PC-9 (cell line): ENCODE measurements around the gene CTNNBL1. TPM values are rescaled to one million over a fixed set of nuclear protein-coding genes. Genes with fewer than 3 reads are reported as not detected.

Experiments used
- BruUV-seq: library from RNA; stranded (reverse); fragments of 400-500 nt; replicated peaks from 2 replicates; lab custom pipeline; 2021; lab: Mats Ljungman, UMichigan
- CTCF ChIA-PET: fragments of 300-600 bp; sonication (Branson Sonifier 250); formaldehyde crosslinking; loops from one replicate; lab custom pipeline; 2022; ENCODE audit warnings: antibody characterized with exemption; lab: Charles Lee
- POLR2A ChIA-PET: fragments of 300-600 bp; sonication (Branson Sonifier 250); formaldehyde crosslinking; loops from one replicate; lab custom pipeline; 2022; ENCODE audit warnings: antibody characterized with exemption; ENCODE audit not compliant: unreplicated experiment; lab: Charles Lee
- DNase-seq, 2 experiments: peaks; one replicate each; pipeline versions ENCODE4 v3.0.0 to v3.0.0-alpha.2; 2015 to 2022; ENCODE audit warnings: mixed read lengths in 1 of 2
- H2AFZ ChIP-seq: fragments of 200-600 bp; sonication (generic); 2 replicates; pipeline ENCODE4 v1.8.1; 2017; ENCODE audit warnings: antibody characterized with exemption
- H3F3A ChIP-seq: fragments of 200-600 bp; sonication (generic); 2 replicates; pipeline ENCODE4 v1.8.1; 2017; ENCODE audit warnings: antibody characterized with exemption, mild to moderate bottlenecking, low read depth; ENCODE audit not compliant: insufficient read depth
- H3K27ac ChIP-seq: fragments of 200-600 bp; sonication (generic); 2 replicates; pipeline ENCODE4 v1.6.1; 2016; ENCODE audit warnings: mixed run types
- H3K27me3 ChIP-seq: fragments of 200-600 bp; sonication (generic); 2 replicates; pipeline ENCODE4 v1.6.1; 2016; ENCODE audit warnings: low read depth, mixed run types; ENCODE audit not compliant: insufficient read depth
- H3K36me3 ChIP-seq: fragments of 200-600 bp; sonication (generic); 2 replicates; pipeline ENCODE4 v1.6.1; 2016; ENCODE audit warnings: low read depth, mixed run types
- H3K4me1 ChIP-seq: fragments of 200-600 bp; sonication (generic); replicated peaks from 2 replicates; pipeline ENCODE4 v1.6.1; 2016; ENCODE audit warnings: mixed run types; ENCODE audit not compliant: insufficient read depth
- H3K4me2 ChIP-seq: fragments of 200-600 bp; sonication (generic); 2 replicates; pipeline ENCODE4 v1.6.1; 2017; ENCODE audit warnings: mixed run types
- H3K4me3 ChIP-seq: fragments of 200-600 bp; sonication (generic); 2 replicates; pipeline ENCODE4 v1.6.1; 2016; ENCODE audit warnings: mixed run types
- H3K79me2 ChIP-seq: fragments of 200-600 bp; sonication (generic); 2 replicates; pipeline ENCODE4 v1.6.1; 2017; ENCODE audit warnings: low read depth, mixed run types
- H3K9me2 ChIP-seq: fragments of 200-600 bp; sonication (generic); 2 replicates; pipeline ENCODE4 v1.8.1; 2017; ENCODE audit warnings: mild to moderate bottlenecking; ENCODE audit not compliant: insufficient read depth
- H3K9me3 ChIP-seq: fragments of 200-600 bp; sonication (generic); 2 replicates; pipeline ENCODE4 v1.8.1; 2016; ENCODE audit warnings: low read depth; ENCODE audit not compliant: insufficient read depth
- H4K20me1 ChIP-seq: fragments of 200-600 bp; sonication (generic); 2 replicates; pipeline ENCODE4 v1.8.1; 2017; ENCODE audit not compliant: insufficient read depth
- EZH2 ChIP-seq: fragments of 200-600 bp; sonication (generic); IDR thresholded peaks from 2 replicates; pipeline ENCODE4 v1.8.0; 2017; ENCODE audit warnings: antibody characterized with exemption, low read depth
- intact Hi-C: fragments of 100-400 bp; cut with micrococcal nuclease; formaldehyde crosslinking; loops from one replicate; pipeline ENCODE4 v1.10.0; 2022; ENCODE audit not compliant: unreplicated experiment
- total RNA-seq: library from RNA; stranded (reverse); gene quantifications from 2 replicates; pipeline ENCODE4 v1.2.3, GENCODE V29; 2021
- TF ChIP-seq, protein P1 (sequence below): fragments of 200-600 bp; sonication (generic); conservative IDR thresholded peaks from 2 replicates; pipeline ENCODE4 v1.6.1; 2017; ENCODE audit warnings: mixed run types, antibody characterized with exemption, mild to moderate bottlenecking, moderate library complexity

CTNNBL1 gene
- total RNA-seq, 1 experiment from 2014 or later, result 83.5 TPM

DNA sequence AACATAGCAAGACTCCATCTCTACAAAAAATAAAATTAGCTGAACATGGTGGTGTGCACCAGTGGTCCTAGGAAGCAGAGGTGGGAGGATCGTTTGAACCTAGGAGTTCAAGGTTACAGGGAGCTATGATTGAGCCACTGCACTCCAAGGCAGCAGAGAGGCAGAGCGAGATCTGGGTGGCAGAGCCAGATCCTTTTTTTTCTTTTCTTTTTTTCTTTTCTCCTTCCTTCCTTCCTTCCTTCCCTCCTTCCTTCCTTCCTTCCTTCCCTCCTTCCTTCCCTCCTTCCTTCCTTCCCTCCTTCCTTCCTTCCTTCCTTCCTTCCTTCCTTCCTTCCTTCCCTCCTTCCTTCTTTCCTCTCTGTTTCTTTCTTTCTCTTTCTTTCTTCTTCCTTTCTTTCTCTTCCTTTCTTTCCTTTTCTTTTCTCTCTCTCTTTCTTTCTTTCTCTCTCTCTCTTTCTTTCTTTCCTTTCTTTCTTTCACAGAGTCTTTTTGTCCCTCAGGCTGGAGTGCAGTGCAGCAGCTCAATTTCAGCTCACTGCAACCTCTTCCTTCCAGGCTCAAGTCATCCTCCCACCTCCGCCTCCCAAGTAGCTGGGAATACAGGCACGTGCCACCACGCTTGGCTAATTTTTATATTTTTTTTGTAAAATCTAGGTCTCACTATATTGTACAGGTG, 199.9 kb downstream of the CTNNBL1 start:
- intact Hi-C loops, result loop anchor here (10.0 kb wide), 1 partner anchor 239 kb away; no protein-coding TSS in a partner anchor
- Histone ChIP-seq H4K20me1 (no peaks in the 10 kb centered on the region), H3K36me3 (no peaks in the 10 kb centered on the region), H3K4me1 (no peaks in the 10 kb centered on the region), H3K9me3 (no peaks in the 10 kb centered on the region), H3K27ac (no peak overlapping the region), H3K4me2 (no peak overlapping the region), H3K79me2 (no peaks in the 10 kb centered on the region), H3K27me3 (no peaks in the 10 kb centered on the region; the same call in 1 of the 2 replicates), H3F3A (no peaks in the 10 kb centered on the region), H3K9me2 (no peaks in the 10 kb centered on the region), H3K4me3 (no peak overlapping the region), H2AFZ (no peak overlapping the region)
- no TSS peak for BruUV-seq
- TF ChIP-seq EZH2, result no peak
- TF ChIP-seq, protein P1, sequence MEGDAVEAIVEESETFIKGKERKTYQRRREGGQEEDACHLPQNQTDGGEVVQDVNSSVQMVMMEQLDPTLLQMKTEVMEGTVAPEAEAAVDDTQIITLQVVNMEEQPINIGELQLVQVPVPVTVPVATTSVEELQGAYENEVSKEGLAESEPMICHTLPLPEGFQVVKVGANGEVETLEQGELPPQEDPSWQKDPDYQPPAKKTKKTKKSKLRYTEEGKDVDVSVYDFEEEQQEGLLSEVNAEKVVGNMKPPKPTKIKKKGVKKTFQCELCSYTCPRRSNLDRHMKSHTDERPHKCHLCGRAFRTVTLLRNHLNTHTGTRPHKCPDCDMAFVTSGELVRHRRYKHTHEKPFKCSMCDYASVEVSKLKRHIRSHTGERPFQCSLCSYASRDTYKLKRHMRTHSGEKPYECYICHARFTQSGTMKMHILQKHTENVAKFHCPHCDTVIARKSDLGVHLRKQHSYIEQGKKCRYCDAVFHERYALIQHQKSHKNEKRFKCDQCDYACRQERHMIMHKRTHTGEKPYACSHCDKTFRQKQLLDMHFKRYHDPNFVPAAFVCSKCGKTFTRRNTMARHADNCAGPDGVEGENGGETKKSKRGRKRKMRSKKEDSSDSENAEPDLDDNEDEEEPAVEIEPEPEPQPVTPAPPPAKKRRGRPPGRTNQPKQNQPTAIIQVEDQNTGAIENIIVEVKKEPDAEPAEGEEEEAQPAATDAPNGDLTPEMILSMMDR, result no peak
- ChIA-PET CTCF (interaction anchor here (0.8 kb wide), 1 partner anchor 36 kb away, joined by 9 read pairs; no protein-coding TSS in a partner anchor), POLR2A (no interaction called here)
- DNase-seq, result no peak

DNA sequence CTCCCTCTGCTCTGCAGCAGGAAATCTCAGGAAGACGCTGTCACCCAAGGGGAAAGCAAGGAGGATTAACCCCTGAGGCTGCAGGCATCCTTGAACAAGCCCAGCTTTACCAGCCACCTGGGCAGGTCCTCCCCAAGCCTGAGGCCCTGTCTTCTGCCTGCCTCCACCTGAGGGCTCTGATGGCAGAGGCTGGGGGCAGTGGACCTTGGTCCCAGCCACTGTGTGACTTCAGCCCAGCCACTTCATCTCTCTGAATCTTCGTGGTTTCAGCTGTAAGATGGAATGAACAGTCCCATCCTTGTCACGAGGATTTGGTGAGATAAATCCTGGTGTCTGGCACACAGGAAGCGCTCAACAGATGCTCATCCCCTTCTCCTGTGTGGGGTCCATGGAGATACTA, 200.6 kb downstream of the CTNNBL1 start:
- ChIA-PET CTCF (interaction anchor here (0.8 kb wide), 1 partner anchor 35 kb away, joined by 9 read pairs; no protein-coding TSS in a partner anchor), POLR2A (no interaction called here)
- H3K27me3 ChIP-seq, result no peaks in the 10 kb centered on the region; the same call in 1 of the 2 replicates
- DNase-seq, result no peak
- no peaks in the 10 kb centered on the region for H3K79me2 ChIP-seq
- no peaks in the 10 kb centered on the region for H3K4me1 ChIP-seq
- intact Hi-C loops, result loop anchor here (10.0 kb wide), 1 partner anchor 240 kb away; no protein-coding TSS in a partner anchor
- no peaks in the 10 kb centered on the region; the same call in 1 of the 2 replicates for H3F3A ChIP-seq
- H3K4me2 ChIP-seq, result no peak overlapping the region
- H3K9me3 ChIP-seq, result no peaks in the 10 kb centered on the region
- H3K27ac ChIP-seq, result no peak overlapping the region
- no peak overlapping the region for H2AFZ ChIP-seq
- no TSS peak for BruUV-seq
- TF ChIP-seq, protein P1, result no peak
- TF ChIP-seq EZH2, result no peak
- no peaks in the 10 kb centered on the region; the same call in 1 of the 2 replicates for H4K20me1 ChIP-seq
- H3K36me3 ChIP-seq, result no peaks in the 10 kb centered on the region
- no peak overlapping the region for H3K4me3 ChIP-seq
- no peaks in the 10 kb centered on the region for H3K9me2 ChIP-seq

DNA sequence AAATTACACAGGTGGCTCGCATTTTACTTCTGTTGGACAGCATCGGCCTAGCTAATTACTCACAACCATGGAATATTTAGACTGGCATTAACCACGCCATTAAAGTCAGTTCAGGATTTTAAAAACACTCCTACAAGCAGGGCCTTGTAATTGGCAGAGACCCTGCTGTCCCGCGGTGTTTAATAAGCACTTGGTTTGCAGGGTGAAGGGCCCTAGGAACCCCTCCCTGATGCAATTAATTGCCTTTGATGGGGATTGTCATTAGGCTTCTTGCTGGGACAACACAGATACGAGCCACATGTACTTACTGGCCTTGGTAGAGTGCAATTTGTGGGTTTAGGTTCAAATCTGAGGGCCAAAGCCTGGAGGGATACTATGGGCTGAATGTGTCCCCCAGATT, 201.3 kb downstream of the CTNNBL1 start:
- Histone ChIP-seq H3F3A (no peaks in the 10 kb centered on the region; the same call in 1 of the 2 replicates), H4K20me1 (no peaks in the 10 kb centered on the region; the same call in 1 of the 2 replicates), H3K9me3 (no peaks in the 10 kb centered on the region), H3K9me2 (no peaks in the 10 kb centered on the region), H3K4me1 (no peaks in the 10 kb centered on the region), H3K4me3 (no peak overlapping the region), H3K79me2 (no peaks in the 10 kb centered on the region), H3K27ac (no peak overlapping the region), H3K27me3 (no peaks in the 10 kb centered on the region; the same call in 1 of the 2 replicates), H3K36me3 (no peaks in the 10 kb centered on the region), H3K4me2 (no peak overlapping the region), H2AFZ (no peak overlapping the region)
- CTCF ChIA-PET, result no interaction called here
- intact Hi-C loops, result loop anchor here (10.0 kb wide), 1 partner anchor 240 kb away; no protein-coding TSS in a partner anchor
- no peak for DNase-seq
- no TSS peak for BruUV-seq
- no peak for TF ChIP-seq EZH2
- TF ChIP-seq, protein P1, result no peak
- POLR2A ChIA-PET, result no interaction called here
